Naive thymus-derived CD4-positive, alpha-beta T cell (primary cell): ENCODE data around the gene ASS1. TPM values are rescaled to one million over a fixed set of nuclear protein-coding genes. Genes with fewer than 3 reads are reported as not detected.
A peak's percentile ranks its signal among the peaks of the same experiment; 100 is the strongest.

Source experiments
- ATAC-seq: fragments of 150-1000 bp; cut with Tn5 transposase; 2 replicates; pipeline ENCODE4 v1.10.0; 2021; ENCODE audit warnings: mild to moderate bottlenecking, moderate library complexity
- CTCF ChIA-PET: fragments of 350-600 bp; sonication (Branson Sonifier 250); formaldehyde crosslinking; loops from one replicate; lab custom pipeline; 2021; ENCODE audit warnings: antibody characterized with exemption; lab: Charles Lee
- POLR2A ChIA-PET: fragments of 350-600 bp; sonication (Branson Sonifier 250); formaldehyde crosslinking; loops from one replicate; lab custom pipeline; 2021; ENCODE audit warnings: antibody characterized with exemption, inconsistent platforms; lab: Charles Lee
- DNase-seq, 9 donors: peaks; one replicate each; pipeline versions ENCODE4 v3.0.0 to v3.0.0-alpha.2; 2020 to 2022; ENCODE audit warnings: mixed read lengths in 1 of 9
- H3K27ac ChIP-seq: one replicate; pipeline ENCODE4 v1.7.0; 2013; ENCODE audit warnings: mild to moderate bottlenecking, low read depth, low read length, moderate library complexity
- H3K27me3 ChIP-seq, 2 donors: one replicate each; pipeline ENCODE4 v1.7.0; 2013; ENCODE audit warnings: low read length in 2 of 2, mild to moderate bottlenecking in 2 of 2, moderate library complexity in 2 of 2; ENCODE audit not compliant: control insufficient read depth in 2 of 2, insufficient read depth in 2 of 2
- H3K36me3 ChIP-seq, 3 experiments: 1 replicate in 2 of 3; 2 replicates in 1 of 3; pipeline ENCODE4 v1.7.0; 2013; ENCODE audit warnings: low read length in 3 of 3, mild to moderate bottlenecking in 3 of 3, moderate library complexity in 1 of 3; ENCODE audit not compliant: insufficient read depth in 3 of 3, control insufficient read depth in 2 of 3
- H3K4me1 ChIP-seq, 2 donors: one replicate each; pipeline ENCODE4 v1.7.0; 2013; ENCODE audit warnings: low read length in 2 of 2, mild to moderate bottlenecking in 2 of 2, moderate library complexity in 1 of 2; ENCODE audit not compliant: control insufficient read depth in 2 of 2, insufficient read depth in 2 of 2
- H3K4me3 ChIP-seq: 2 replicates; pipeline ENCODE4 v1.7.0; 2013; ENCODE audit warnings: mild to moderate bottlenecking, low read length
- H3K9me3 ChIP-seq, 3 experiments: 1 replicate in 2 of 3; 2 replicates in 1 of 3; pipeline ENCODE4 v1.7.0; 2013; ENCODE audit warnings: low read length in 3 of 3; ENCODE audit not compliant: control insufficient read depth in 2 of 3
- H3K27ac Mint-ChIP-seq, 9 donors: one replicate each; pipeline ENCODE4 v1.8.0; 2020 to 2022; ENCODE audit warnings: mixed read lengths in 9 of 9, mild to moderate bottlenecking in 8 of 9, moderate library complexity in 5 of 9, inconsistent platforms in 2 of 9
- H3K27me3 Mint-ChIP-seq, 5 donors: one replicate each; pipeline ENCODE4 v1.8.0; 2021 to 2022; ENCODE audit warnings: mixed read lengths in 5 of 5, mild to moderate bottlenecking in 1 of 5
- H3K36me3 Mint-ChIP-seq, 5 donors: one replicate each; pipeline ENCODE4 v1.8.0; 2020 to 2022; ENCODE audit warnings: mixed read lengths in 5 of 5, mild to moderate bottlenecking in 3 of 5, inconsistent platforms in 1 of 5
- H3K4me1 Mint-ChIP-seq, 7 donors: one replicate each; pipeline ENCODE4 v1.8.0; 2020 to 2022; ENCODE audit warnings: mixed read lengths in 7 of 7, mild to moderate bottlenecking in 3 of 7, inconsistent platforms in 1 of 7
- H3K4me3 Mint-ChIP-seq, 10 donors: one replicate each; pipeline ENCODE4 v1.8.0; 2020 to 2022; ENCODE audit warnings: mild to moderate bottlenecking in 10 of 10, mixed read lengths in 10 of 10, moderate library complexity in 6 of 10, inconsistent platforms in 2 of 10
- H3K9me3 Mint-ChIP-seq, 11 donors: one replicate each; pipeline ENCODE4 v1.8.0; 2020 to 2022; ENCODE audit warnings: mixed read lengths in 11 of 11, mild to moderate bottlenecking in 4 of 11, inconsistent platforms in 1 of 11, moderate library complexity in 1 of 11
- intact Hi-C, 2 donors: fragments of 100-400 bp; cut with micrococcal nuclease; formaldehyde crosslinking; loops; one replicate each; pipeline ENCODE4 v1.15.1; 2023
- polyA plus RNA-seq, 2 donors: library from polyadenylated mRNA; unstranded; fragments of 300-500 nt; fragmentation: Illumina TruSeq; gene quantifications; one replicate each; pipeline ENCODE4 v1.2.3, GENCODE V29; 2021
- total RNA-seq, 6 experiments: library from RNA in 5 of 6; stranded (reverse) in 5 of 6; gene quantifications; 1 replicate in 5 of 6; 2 replicates in 1 of 6; pipeline ENCODE4 v1.2.3 and lab custom pipeline; 2021 to 2026

The ASS1 gene
- total and polyA plus RNA-seq, 7 experiments from 2014 or later: 0.50 to 5.8 TPM; not detected in 5

- Mint-ChIP-seq H3K27me3 (peaks cover 7 to 22% (median 14%) of the 10 kb centered on the region in 5 donors), H3K4me3 (no peak overlapping the region), H3K27ac (no peak overlapping the region), H3K9me3 (no peaks in the 10 kb centered on the region), H3K36me3 (no peaks in the 10 kb centered on the region), H3K4me1 (peaks cover 0 to 1% (median 0%) of the 10 kb centered on the region in 7 donors)
- no peaks in the 10 kb centered on the region for H3K4me1 ChIP-seq
- ATAC-seq: no peak
- DNase-seq: no peak
- intact Hi-C loops: no loop called here
- no peak overlapping the region for H3K4me3 ChIP-seq
- peaks cover 0 to 4% of the 10 kb centered on the region in 2 donors for H3K27me3 ChIP-seq
- ChIA-PET POLR2A (no interaction called here), CTCF (interaction anchor here (8.9 kb wide), 1 partner anchor 224 kb away, joined by 87 read pairs; no protein-coding TSS in a partner anchor)
- H3K9me3 ChIP-seq: no peaks in the 10 kb centered on the region
- H3K36me3 ChIP-seq: no peaks in the 10 kb centered on the region
- no peak overlapping the region for H3K27ac ChIP-seq
Observed at GRCh38 chr9:130458804-130459067, 14.0 kb downstream of the ASS1 start.

- Mint-ChIP-seq H3K27me3 (peaks cover 7 to 25% (median 14%) of the 10 kb centered on the region in 5 donors), H3K36me3 (no peaks in the 10 kb centered on the region), H3K9me3 (no peaks in the 10 kb centered on the region), H3K27ac (no peak overlapping the region), H3K4me3 (no peak overlapping the region), H3K4me1 (peaks cover 0 to 1% (median 0%) of the 10 kb centered on the region in 7 donors)
- no peaks in the 10 kb centered on the region for H3K4me1 ChIP-seq
- H3K4me3 ChIP-seq: no peak overlapping the region
- CTCF ChIA-PET: interaction anchor here (0.6 to 8.9 kb wide), 2 partner anchors 77 to 224 kb away, joined by 3 to 87 read pairs; no protein-coding TSS in a partner anchor
- ATAC-seq (no peak), DNase-seq (no peak)
- H3K27ac ChIP-seq: no peak overlapping the region
- no peaks in the 10 kb centered on the region for H3K36me3 ChIP-seq
- POLR2A ChIA-PET: no interaction called here
- intact Hi-C loops: no loop called here
- H3K9me3 ChIP-seq: no peaks in the 10 kb centered on the region
- peaks cover 0 to 4% of the 10 kb centered on the region in 2 donors for H3K27me3 ChIP-seq
Observed at GRCh38 chr9:130459151-130459550, 14.4 kb downstream of the ASS1 start.

- intact Hi-C loops: loop anchor here in 1 of 2 donors (2.0 kb wide), 1 partner anchor 403 kb away; no protein-coding TSS in a partner anchor
- no peaks in the 10 kb centered on the region for H3K9me3 Mint-ChIP-seq
- H3K9me3 ChIP-seq: no peaks in the 10 kb centered on the region
- ATAC-seq: no peak
- no peak for DNase-seq
- peaks cover 7 to 32% (median 14%) of the 10 kb centered on the region in 5 donors for H3K27me3 Mint-ChIP-seq
- H3K4me1 ChIP-seq: no peaks in the 10 kb centered on the region
- H3K4me3 Mint-ChIP-seq: peak overlapping the region in 1 of 10 donors; percentile 20
- H3K36me3 Mint-ChIP-seq: no peaks in the 10 kb centered on the region
- no peak overlapping the region for H3K27ac Mint-ChIP-seq
- no peak overlapping the region for H3K4me3 ChIP-seq
- ChIA-PET CTCF (interaction anchor here (0.6 to 8.9 kb wide), 6 partner anchors 11 to 407 kb away, joined by 3 to 87 read pairs (median 4); no protein-coding TSS in a partner anchor), POLR2A (no interaction called here)
- peaks cover 0 to 1% (median 0%) of the 10 kb centered on the region in 7 donors for H3K4me1 Mint-ChIP-seq
- H3K36me3 ChIP-seq: no peaks in the 10 kb centered on the region
- H3K27me3 ChIP-seq: peaks cover 0 to 4% of the 10 kb centered on the region in 2 donors
- H3K27ac ChIP-seq: no peak overlapping the region
Observed at GRCh38 chr9:130459941-130460669, 15.3 kb downstream of the ASS1 start.

GRCh38 chr9:130461218-130461630 is 16.5 kb downstream of the ASS1 start:
- Histone ChIP-seq H3K27me3 (peaks cover 0 to 4% of the 10 kb centered on the region in 2 donors), H3K36me3 (no peaks in the 10 kb centered on the region), H3K9me3 (no peaks in the 10 kb centered on the region), H3K4me1 (no peaks in the 10 kb centered on the region), H3K27ac (no peak overlapping the region), H3K4me3 (no peak overlapping the region)
- POLR2A ChIA-PET: no interaction called here
- DNase-seq: peak; percentile 25 to 79 (median 62)
- peak; percentile 75 for ATAC-seq
- H3K9me3 Mint-ChIP-seq: no peaks in the 10 kb centered on the region
- no peak overlapping the region for H3K4me3 Mint-ChIP-seq
- H3K27me3 Mint-ChIP-seq: peaks cover 7 to 33% (median 14%) of the 10 kb centered on the region in 5 donors
- intact Hi-C loops: loop anchor here (1.0 to 2.0 kb wide), 4 partner anchors 221 to 585 kb away; no protein-coding TSS in a partner anchor
- H3K4me1 Mint-ChIP-seq: peaks cover 0 to 1% (median 0%) of the 10 kb centered on the region in 7 donors
- H3K27ac Mint-ChIP-seq: no peak overlapping the region
- H3K36me3 Mint-ChIP-seq: no peaks in the 10 kb centered on the region
- CTCF ChIA-PET: interaction anchor here (1.0 to 8.9 kb wide), 2 partner anchors 15 to 222 kb away, joined by 3 to 87 read pairs; no protein-coding TSS in a partner anchor

GRCh38 chr9:130461731-130462130 is 17.0 kb downstream of the ASS1 start:
- Histone ChIP-seq H3K36me3 (no peaks in the 10 kb centered on the region), H3K4me3 (no peak overlapping the region), H3K9me3 (no peaks in the 10 kb centered on the region), H3K27ac (no peak overlapping the region), H3K4me1 (no peaks in the 10 kb centered on the region), H3K27me3 (peaks cover 0 to 4% of the 10 kb centered on the region in 2 donors)
- intact Hi-C loops: loop anchor here (1.0 to 2.0 kb wide), 4 partner anchors 221 to 585 kb away; no protein-coding TSS in a partner anchor
- no peaks in the 10 kb centered on the region for H3K9me3 Mint-ChIP-seq
- ChIA-PET POLR2A (no interaction called here), CTCF (interaction anchor here (8.9 kb wide), 1 partner anchor 221 kb away, joined by 87 read pairs; no protein-coding TSS in a partner anchor)
- ATAC-seq (no peak), DNase-seq (no peak)
- H3K4me1 Mint-ChIP-seq: peaks cover 0 to 1% (median 0%) of the 10 kb centered on the region in 7 donors
- no peaks in the 10 kb centered on the region for H3K36me3 Mint-ChIP-seq
- H3K4me3 Mint-ChIP-seq: no peak overlapping the region
- no peak overlapping the region for H3K27ac Mint-ChIP-seq
- peaks cover 11 to 37% (median 18%) of the 10 kb centered on the region in 5 donors for H3K27me3 Mint-ChIP-seq

- Histone ChIP-seq H3K4me3 (no peak overlapping the region), H3K27ac (no peak overlapping the region), H3K27me3 (peaks cover 0 to 4% of the 10 kb centered on the region in 2 donors), H3K4me1 (no peaks in the 10 kb centered on the region), H3K9me3 (no peaks in the 10 kb centered on the region), H3K36me3 (no peaks in the 10 kb centered on the region)
- no peaks in the 10 kb centered on the region for H3K36me3 Mint-ChIP-seq
- intact Hi-C loops: no loop called here
- ChIA-PET CTCF (interaction anchor here (0.6 to 8.9 kb wide), 3 partner anchors 133 to 583 kb away, joined by 3 to 87 read pairs (median 4); no protein-coding TSS in a partner anchor), POLR2A (no interaction called here)
- H3K9me3 Mint-ChIP-seq: no peaks in the 10 kb centered on the region
- peaks cover 0 to 1% (median 0%) of the 10 kb centered on the region in 7 donors for H3K4me1 Mint-ChIP-seq
- ATAC-seq (no peak), DNase-seq (no peak)
- H3K4me3 Mint-ChIP-seq: no peak overlapping the region
- H3K27ac Mint-ChIP-seq: no peak overlapping the region
- H3K27me3 Mint-ChIP-seq: peaks cover 21 to 45% (median 27%) of the 10 kb centered on the region in 5 donors
Observed at GRCh38 chr9:130462685-130463540, 18.2 kb downstream of the ASS1 start.
